Muscle layer of duodenum (tissue), 2 donors: ENCODE data around the gene CCHCR1.

ENCODE experiments used
- H3K27ac ChIP-seq: one replicate; pipeline ENCODE4 v1.7.0; 2013; ENCODE audit warnings: mild to moderate bottlenecking, low read length
- H3K27me3 ChIP-seq: one replicate; pipeline ENCODE4 v1.7.0; 2013; ENCODE audit warnings: low read depth, mild to moderate bottlenecking, control low read depth, low read length
- H3K36me3 ChIP-seq, 2 donors: one replicate each; pipeline ENCODE4 v1.7.0; 2013; ENCODE audit warnings: low read length in 2 of 2, control low read depth in 1 of 2, mild to moderate bottlenecking in 1 of 2; ENCODE audit not compliant: insufficient read depth in 2 of 2, control insufficient read depth in 1 of 2
- H3K4me1 ChIP-seq, 2 donors: one replicate each; pipeline ENCODE4 v1.7.0; 2013; ENCODE audit warnings: low read length in 2 of 2, mild to moderate bottlenecking in 2 of 2, control low read depth in 1 of 2, moderate library complexity in 1 of 2; ENCODE audit not compliant: insufficient read depth in 2 of 2, control insufficient read depth in 1 of 2
- H3K4me3 ChIP-seq, 2 donors: one replicate each; pipeline ENCODE4 v1.7.0; 2013; ENCODE audit warnings: low read length in 2 of 2, low read depth in 1 of 2, mild to moderate bottlenecking in 1 of 2
- H3K9me3 ChIP-seq, 2 donors: one replicate each; pipeline ENCODE4 v1.7.0; 2013; ENCODE audit warnings: low read length in 2 of 2, control low read depth in 1 of 2, mild to moderate bottlenecking in 1 of 2; ENCODE audit not compliant: control insufficient read depth in 1 of 2
- donor health status: healthy.

Gene CCHCR1

DNA sequence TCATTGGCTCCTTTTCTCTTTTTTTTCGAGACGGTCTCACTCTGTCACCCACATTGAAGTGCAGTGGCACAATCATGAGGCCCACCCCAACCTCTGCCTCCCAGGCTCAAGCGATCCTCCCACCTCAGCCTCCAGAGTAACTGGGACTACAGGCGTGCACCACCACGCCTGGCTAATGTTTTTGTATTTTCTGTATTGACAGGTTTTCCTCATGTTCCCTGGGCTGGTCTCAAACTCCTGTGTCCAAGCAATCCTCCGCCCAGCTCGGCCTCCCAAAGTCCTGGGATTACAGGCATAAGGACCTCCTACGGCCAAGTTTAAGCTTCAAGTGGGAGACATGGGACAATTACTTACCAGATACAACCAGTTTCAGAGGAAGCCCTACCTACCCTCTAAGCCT lies 22.3 kb upstream of the CCHCR1 start:
- Histone ChIP-seq H3K9me3 (no peaks in the 10 kb centered on the region), H3K27me3 (no peaks in the 10 kb centered on the region), H3K27ac (peak overlapping the region; percentile 17), H3K4me1 (no peaks in the 10 kb centered on the region), H3K36me3 (peaks cover 0 to 9% of the 10 kb centered on the region in 2 donors), H3K4me3 (peak overlapping the region; percentile 30 to 58)

DNA sequence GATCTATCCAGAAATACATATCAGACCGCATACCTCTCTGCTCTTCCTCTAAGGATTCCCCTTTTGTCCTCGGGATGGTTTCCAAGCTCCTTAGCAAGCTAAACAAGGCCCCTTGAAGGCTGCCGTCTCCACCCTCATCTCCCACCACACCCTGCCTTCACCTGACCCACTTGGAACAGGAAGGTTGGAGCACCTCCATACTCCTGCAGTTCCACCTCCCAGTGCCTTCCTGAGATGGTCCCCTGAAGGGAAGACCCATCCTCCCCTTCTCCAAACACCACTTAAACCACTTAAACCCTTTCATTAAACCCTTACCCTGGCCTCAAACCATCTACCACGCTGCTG lies 21.4 kb upstream of the CCHCR1 start:
- Histone ChIP-seq H3K27ac (no peak overlapping the region), H3K36me3 (peaks cover 0 to 9% of the 10 kb centered on the region in 2 donors), H3K4me1 (no peaks in the 10 kb centered on the region), H3K4me3 (no peak overlapping the region), H3K27me3 (no peaks in the 10 kb centered on the region), H3K9me3 (no peaks in the 10 kb centered on the region)

DNA sequence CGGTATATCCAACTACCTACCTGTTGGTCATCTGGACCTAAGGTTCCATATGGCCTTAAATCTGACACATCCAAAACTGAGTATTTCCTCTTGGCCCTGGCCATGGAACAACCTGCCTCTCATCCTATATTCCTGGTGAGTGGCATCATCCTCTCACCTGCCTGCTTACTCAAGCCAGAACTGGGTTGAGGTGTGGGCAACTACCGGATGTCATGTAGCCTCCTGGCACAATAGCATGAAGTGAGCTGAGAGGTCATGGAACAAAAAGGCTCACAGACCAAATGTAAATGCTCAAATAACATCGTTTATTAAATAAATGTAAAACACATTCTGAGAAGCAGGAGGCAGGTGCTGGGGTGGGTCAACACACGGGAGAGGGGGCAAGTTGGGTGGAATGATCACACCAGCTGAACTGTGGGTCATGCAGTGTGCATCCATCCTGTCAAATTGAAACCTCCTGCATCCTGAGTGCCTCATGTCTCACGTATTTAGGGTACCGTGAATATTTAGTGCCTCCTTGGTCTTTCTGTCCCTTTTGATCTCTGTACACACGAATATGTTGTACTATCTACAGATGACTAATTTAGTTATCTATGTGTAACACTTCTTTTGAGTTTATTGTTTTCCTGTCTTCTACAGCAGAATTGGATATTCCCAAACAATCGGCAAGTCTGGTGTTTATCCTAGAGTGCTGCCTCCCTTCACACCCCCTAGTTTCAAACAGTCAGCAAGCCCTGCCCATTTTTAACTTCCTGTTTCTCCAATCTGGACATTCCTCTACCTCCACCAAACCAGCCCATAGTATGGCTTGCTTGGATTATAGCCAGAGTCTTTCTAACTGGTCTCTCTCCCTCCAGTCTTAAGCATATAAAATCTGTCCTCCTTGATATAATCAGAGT lies 20.8 kb upstream of the CCHCR1 start:
- no peaks in the 10 kb centered on the region for H3K4me1 ChIP-seq
- H3K27ac ChIP-seq, result no peak overlapping the region
- no peaks in the 10 kb centered on the region for H3K9me3 ChIP-seq
- H3K36me3 ChIP-seq, result peaks cover 0 to 9% of the 10 kb centered on the region in 2 donors
- H3K4me3 ChIP-seq, result no peak overlapping the region
- no peaks in the 10 kb centered on the region for H3K27me3 ChIP-seq

GRCh38 chr6:31175971-31176370 lies 18.4 kb upstream of the CCHCR1 start:
- no peak overlapping the region for H3K27ac ChIP-seq
- H3K4me1 ChIP-seq, result no peaks in the 10 kb centered on the region
- no peak overlapping the region for H3K4me3 ChIP-seq
- no peaks in the 10 kb centered on the region for H3K27me3 ChIP-seq
- no peaks in the 10 kb centered on the region for H3K9me3 ChIP-seq
- H3K36me3 ChIP-seq, result peaks cover 0 to 9% of the 10 kb centered on the region in 2 donors

- H3K36me3 ChIP-seq, result peaks cover 0 to 9% of the 10 kb centered on the region in 2 donors
- no peaks in the 10 kb centered on the region for H3K9me3 ChIP-seq
- H3K4me3 ChIP-seq, result no peak overlapping the region
- no peak overlapping the region for H3K27ac ChIP-seq
- H3K4me1 ChIP-seq, result no peaks in the 10 kb centered on the region
- no peaks in the 10 kb centered on the region for H3K27me3 ChIP-seq
Observed at GRCh38 chr6:31174378-31174777, 16.8 kb upstream of the CCHCR1 start.

DNA sequence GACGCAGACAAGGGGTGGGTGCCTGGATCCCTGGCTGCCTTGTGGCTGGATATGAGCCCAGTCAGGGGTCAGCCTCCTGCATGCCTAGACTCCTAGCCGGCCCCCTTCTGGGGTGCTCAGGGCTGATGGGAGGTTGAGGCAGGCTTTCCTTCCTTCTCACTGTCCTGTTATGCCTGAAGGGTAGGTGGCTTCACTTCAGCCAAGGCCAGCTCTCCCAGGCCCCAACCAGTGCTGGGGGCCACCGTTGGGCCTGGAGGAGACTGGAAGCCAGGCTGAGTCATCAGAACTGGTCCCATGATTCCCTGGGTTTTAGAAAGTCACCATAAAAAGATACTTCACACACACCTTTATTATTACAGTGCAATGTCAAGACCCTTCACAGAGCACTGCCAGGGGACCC lies 15.8 kb upstream of the CCHCR1 start:
- Histone ChIP-seq H3K36me3 (peaks cover 0 to 9% of the 10 kb centered on the region in 2 donors), H3K4me3 (no peak overlapping the region), H3K27me3 (no peaks in the 10 kb centered on the region), H3K9me3 (no peaks in the 10 kb centered on the region), H3K4me1 (no peaks in the 10 kb centered on the region), H3K27ac (no peak overlapping the region)

- no peaks in the 10 kb centered on the region for H3K9me3 ChIP-seq
- no peaks in the 10 kb centered on the region for H3K4me1 ChIP-seq
- H3K4me3 ChIP-seq, result no peak overlapping the region
Observed at GRCh38 chr6:31172973-31173384, 15.4 kb upstream of the CCHCR1 start.

GRCh38 chr6:31171931-31172905 lies 14.6 kb upstream of the CCHCR1 start:
- Histone ChIP-seq H3K4me3 (no peak overlapping the region), H3K27me3 (no peaks in the 10 kb centered on the region), H3K36me3 (no peaks in the 10 kb centered on the region), H3K4me1 (no peaks in the 10 kb centered on the region), H3K9me3 (no peaks in the 10 kb centered on the region), H3K27ac (no peak overlapping the region)

More at GRCh38 chr6:31172973-31173384, 15.4 kb upstream of the CCHCR1 start:
- Histone ChIP-seq H3K27me3 (no peaks in the 10 kb centered on the region), H3K27ac (no peak overlapping the region), H3K36me3 (peaks cover 0 to 5% of the 10 kb centered on the region in 2 donors)

GRCh38 chr6:31170987-31171671 lies 13.5 kb upstream of the CCHCR1 start:
- Histone ChIP-seq H3K4me3 (no peak overlapping the region), H3K9me3 (no peaks in the 10 kb centered on the region), H3K27ac (no peak overlapping the region), H3K36me3 (no peaks in the 10 kb centered on the region), H3K27me3 (no peaks in the 10 kb centered on the region), H3K4me1 (no peaks in the 10 kb centered on the region)

GRCh38 chr6:31170600-31170881 lies 12.9 kb upstream of the CCHCR1 start, which contains the start of gene POU5F1:
TSS of gene POU5F1 (minus strand) at chr6:31170682. CDS start at chr6:31170620, 62 bp downstream.
- no peaks in the 10 kb centered on the region for H3K27me3 ChIP-seq
- H3K4me1 ChIP-seq, result no peaks in the 10 kb centered on the region
- H3K36me3 ChIP-seq, result no peaks in the 10 kb centered on the region
- H3K4me3 ChIP-seq, result no peak within 1 kb of the TSS
- H3K9me3 ChIP-seq, result no peaks in the 10 kb centered on the region
- no peak within 1 kb of the TSS for H3K27ac ChIP-seq
